ENCODE measurements around the gene RARS1. TPM values are rescaled to one million over a fixed set of nuclear protein-coding genes. Genes with fewer than 3 reads are reported as not detected.

The RARS1 gene
- total and polyA plus RNA-seq, 2 of the 8 experiments (the other 6 are each of a cell fraction or from before 2014, with no cell fraction given), result 30.2 to 108 TPM

- H2BK20ac ChIP-seq (ENCODE audit: low read length), result no peak overlapping the region
- no peaks in the 10 kb centered on the region for H3K4me1 ChIP-seq (replicated peaks in 1 of 4; ENCODE audit: control insufficient read depth in 3 of 4, insufficient read depth in 4 of 4, low read length in 3 of 4)
- no peak overlapping the region for H4K5ac ChIP-seq (ENCODE audit: insufficient read length, low read depth, low read length)
- no peak overlapping the region for H3K9ac ChIP-seq (replicated peaks in 1 of 4; ENCODE audit: extremely low read depth in 1 of 4, low read depth in 3 of 4, low read length in 3 of 4)
- H2BK5ac ChIP-seq (ENCODE audit: low read depth, low read length), result no peak overlapping the region
- 92% methylated on average over 2 of the region's 2 CpGs; no CpG with 5 or more reads in 1 of the 2 experiments for WGBS, 2 experiments (ENCODE audit: extremely low coverage in 1 of 2, insufficient coverage in 1 of 2, insufficient read length in 1 of 2, insufficient replicate concordance in 2 of 2, low coverage in 1 of 2, low lambda C conversion rate in 2 of 2, missing lambda C conversion rate in 1 of 2)
- H3K23ac ChIP-seq (ENCODE audit: insufficient read length), result no peak overlapping the region
- H3K4me2 ChIP-seq (ENCODE audit: insufficient read depth in 1 of 2, low read depth in 2 of 2, low read length in 2 of 2), result no peak overlapping the region
- H3K56ac ChIP-seq (replicated peaks; ENCODE audit: insufficient read length, low read depth, low read length), result no peak overlapping the region
- H3K27me3 ChIP-seq (replicated peaks in 1 of 4; ENCODE audit: control insufficient read depth in 3 of 4, extremely low read depth in 1 of 4, insufficient read depth in 3 of 4, low read length in 3 of 4), result peaks cover 0 to 1% (median 0%) of the 10 kb centered on the region in 4 experiments; a peak in 1 of 7 replicates
- H3K4ac ChIP-seq (replicated peaks; ENCODE audit: insufficient read length, low read depth, low read length), result no peak overlapping the region
- H3K79me2 ChIP-seq (ENCODE audit: control insufficient read depth in 1 of 2, insufficient read depth in 2 of 2, low read length in 2 of 2), result peaks cover 0 to 26% of the 10 kb centered on the region in 2 experiments; a peak in 2 of 4 replicates
- ChIA-PET POLR2A (ENCODE audit: partially characterized antibody) (no interaction called here), CTCF (ENCODE audit: partially characterized antibody) (no interaction called here)
- no peak for FAIRE-seq
- no peak overlapping the region for H3K27ac ChIP-seq (ENCODE audit: low read depth, low read length)
- H3K79me1 ChIP-seq (ENCODE audit: low read depth, low read length), result peaks cover 2% of the 10 kb centered on the region; the same call in 1 of the 2 replicates
- no peak overlapping the region for H4K8ac ChIP-seq (ENCODE audit: extremely low read depth, insufficient read depth, low read length)
- H4K91ac ChIP-seq (replicated peaks; ENCODE audit: insufficient read length, low read length), result no peak overlapping the region
- no peaks in the 10 kb centered on the region for H3K23me2 ChIP-seq (ENCODE audit: low read depth, low read length)
- no peak overlapping the region for H3K14ac ChIP-seq (ENCODE audit: insufficient read length)
- H3K36me3 ChIP-seq (ENCODE audit: control insufficient read depth in 2 of 4, insufficient read depth in 4 of 4, low read length in 3 of 4), result peaks cover 4 to 81% (median 34%) of the 10 kb centered on the region in 4 experiments
- no peak overlapping the region for H3K4me3 ChIP-seq (ENCODE audit: extremely low read depth in 1 of 4, insufficient read depth in 2 of 4, low read depth in 3 of 4, low read length in 4 of 4)
- peaks cover 3% of the 10 kb centered on the region in 2 experiments for H4K20me1 ChIP-seq (replicated peaks in 1 of 2; ENCODE audit: control insufficient read depth in 1 of 2, insufficient read depth in 2 of 2, low read length in 2 of 2)
- no peak overlapping the region for H2BK12ac ChIP-seq (ENCODE audit: low read depth, low read length)
- H2BK15ac ChIP-seq (ENCODE audit: low read length), result no peak overlapping the region
- no peaks in the 10 kb centered on the region for H3K9me3 ChIP-seq (ENCODE audit: insufficient read depth in 2 of 2, low read depth in 1 of 2, low read length in 1 of 2)
- H2AFZ ChIP-seq (ENCODE audit: low read length), result no peak overlapping the region
- no peak overlapping the region for H2AK5ac ChIP-seq (ENCODE audit: low read depth, low read length)
- H2BK120ac ChIP-seq (replicated peaks; ENCODE audit: low read depth, low read length), result no peak overlapping the region
- no peak overlapping the region for H3K18ac ChIP-seq (ENCODE audit: extremely low read depth, low read length)
- DNase-seq (ENCODE audit: low read depth in 1 of 2, low spot score in 2 of 2), result no peak
- TF ChIP-seq USF2 (IDR thresholded peaks at IDR 0.05; ENCODE audit: low read length), result no peak
- no peak for TF ChIP-seq TBP (IDR thresholded peaks at IDR 0.05; ENCODE audit: low read depth, low read length)
- TF ChIP-seq GABPA (IDR thresholded peaks at IDR 0.05; ENCODE audit: borderline replicate concordance, insufficient read depth, low read length), result no peak
- no peak for TF ChIP-seq NANOG (IDR thresholded peaks at IDR 0.05; ENCODE audit: insufficient read depth, low read depth, low read length, poor library complexity, severe bottlenecking)
- TF ChIP-seq YY1 (IDR thresholded peaks at IDR 0.05; ENCODE audit: low read depth, low read length), result no peak
- no peak for TF ChIP-seq RNF2 (IDR thresholded peaks at IDR 0.05; ENCODE audit: borderline replicate concordance, low read depth, low read length, missing control alignments, poor library complexity, severe bottlenecking)
- TF ChIP-seq SP2 (IDR thresholded peaks at IDR 0.05; ENCODE audit: low read length), result no peak
- no peak for TF ChIP-seq TAF1 (IDR thresholded peaks at IDR 0.05; ENCODE audit: low read depth, low read length)
- no peak for TF ChIP-seq POLR2AphosphoS5 (IDR thresholded peaks at IDR 0.05; ENCODE audit: low read depth, low read length)
- no peak for TF ChIP-seq SIN3A (conservative IDR thresholded peaks at IDR 0.05 in 1 of 2, IDR thresholded peaks at IDR 0.05 in 1 of 2; ENCODE audit: low read depth in 1 of 2, low read length in 2 of 2)
- no peak for TF ChIP-seq SP1 (IDR thresholded peaks at IDR 0.05; ENCODE audit: low read depth, low read length)
- no peak for TF ChIP-seq HDAC6 (IDR thresholded peaks at IDR 0.05; ENCODE audit: low read depth, low read length)
- no peak for TF ChIP-seq ASH2L (IDR thresholded peaks at IDR 0.05; ENCODE audit: low read length)
Observed at GRCh38 chr5:168562279-168562678, 76.0 kb downstream of the RARS1 start.
